ENCODE measurements around the gene MTAP. TPM values are rescaled to one million over a fixed set of nuclear protein-coding genes. Genes with fewer than 3 reads are reported as not detected.

Gene MTAP
- total RNA-seq, 1 experiment from 2014 or later, result 139 TPM

DNA sequence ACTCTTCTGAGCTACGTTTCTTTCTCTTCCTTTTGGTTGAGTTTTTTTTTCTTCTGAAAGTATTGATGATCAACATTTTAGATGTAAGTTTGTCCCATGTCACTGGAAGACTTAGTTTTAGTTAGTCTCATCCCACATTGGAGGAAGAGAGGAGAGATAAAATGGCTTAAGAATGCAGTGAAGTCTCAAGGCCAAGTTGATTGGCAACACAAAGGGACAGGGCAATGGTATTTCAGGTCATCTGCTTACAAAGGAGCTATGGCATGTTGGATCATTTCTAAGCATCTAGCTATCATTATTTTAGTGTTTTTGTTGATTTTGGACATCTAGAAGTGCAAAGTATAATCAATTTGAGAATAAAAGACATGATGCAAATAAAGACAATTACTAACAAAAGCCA lies 133.2 kb downstream of the MTAP start:
- no peak for DNase-seq
- Mint-ChIP-seq H3K27me3 (ENCODE audit: unreplicated experiment) (no peaks in the 10 kb centered on the region), H3K36me3 (ENCODE audit: insufficient read depth, unreplicated experiment) (peaks cover 3% of the 10 kb centered on the region), H3K4me3 (ENCODE audit: low read depth, unreplicated experiment) (no peak overlapping the region), H3K27ac (ENCODE audit: unreplicated experiment) (no peak overlapping the region), H3K9me3 (ENCODE audit: low read depth, unreplicated experiment) (no peaks in the 10 kb centered on the region), H3K4me1 (ENCODE audit: low read depth, unreplicated experiment) (peaks cover 16% of the 10 kb centered on the region)
- TF ChIP-seq, protein P1, sequence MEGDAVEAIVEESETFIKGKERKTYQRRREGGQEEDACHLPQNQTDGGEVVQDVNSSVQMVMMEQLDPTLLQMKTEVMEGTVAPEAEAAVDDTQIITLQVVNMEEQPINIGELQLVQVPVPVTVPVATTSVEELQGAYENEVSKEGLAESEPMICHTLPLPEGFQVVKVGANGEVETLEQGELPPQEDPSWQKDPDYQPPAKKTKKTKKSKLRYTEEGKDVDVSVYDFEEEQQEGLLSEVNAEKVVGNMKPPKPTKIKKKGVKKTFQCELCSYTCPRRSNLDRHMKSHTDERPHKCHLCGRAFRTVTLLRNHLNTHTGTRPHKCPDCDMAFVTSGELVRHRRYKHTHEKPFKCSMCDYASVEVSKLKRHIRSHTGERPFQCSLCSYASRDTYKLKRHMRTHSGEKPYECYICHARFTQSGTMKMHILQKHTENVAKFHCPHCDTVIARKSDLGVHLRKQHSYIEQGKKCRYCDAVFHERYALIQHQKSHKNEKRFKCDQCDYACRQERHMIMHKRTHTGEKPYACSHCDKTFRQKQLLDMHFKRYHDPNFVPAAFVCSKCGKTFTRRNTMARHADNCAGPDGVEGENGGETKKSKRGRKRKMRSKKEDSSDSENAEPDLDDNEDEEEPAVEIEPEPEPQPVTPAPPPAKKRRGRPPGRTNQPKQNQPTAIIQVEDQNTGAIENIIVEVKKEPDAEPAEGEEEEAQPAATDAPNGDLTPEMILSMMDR (IDR thresholded peaks at IDR 0.05; ENCODE audit: unreplicated experiment), result no peak
- intact Hi-C loops (cut with micrococcal nuclease; ENCODE audit: unreplicated experiment), result no loop called here
- CTCF ChIA-PET, result no interaction called here
- BruUV-seq (replicated peaks), result no TSS peak

- Mint-ChIP-seq H3K9me3 (ENCODE audit: low read depth, unreplicated experiment) (no peaks in the 10 kb centered on the region), H3K4me3 (ENCODE audit: low read depth, unreplicated experiment) (no peak overlapping the region), H3K27me3 (ENCODE audit: unreplicated experiment) (no peaks in the 10 kb centered on the region), H3K27ac (ENCODE audit: unreplicated experiment) (no peak overlapping the region), H3K4me1 (ENCODE audit: low read depth, unreplicated experiment) (peaks cover 16% of the 10 kb centered on the region), H3K36me3 (ENCODE audit: insufficient read depth, unreplicated experiment) (peaks cover 3% of the 10 kb centered on the region)
- BruUV-seq (replicated peaks), result no TSS peak
- CTCF ChIA-PET, result no interaction called here
- no peak for DNase-seq
- intact Hi-C loops (cut with micrococcal nuclease; ENCODE audit: unreplicated experiment), result no loop called here
- TF ChIP-seq, protein P1 (IDR thresholded peaks at IDR 0.05; ENCODE audit: unreplicated experiment), result no peak
Measured at GRCh38 chr9:21936161-21936560, 133.7 kb downstream of the MTAP start.

GRCh38 chr9:21941337-21941995 lies 139.0 kb downstream of the MTAP start:
- no peak overlapping the region for H3K27ac Mint-ChIP-seq (ENCODE audit: unreplicated experiment)
- H3K27me3 Mint-ChIP-seq (ENCODE audit: unreplicated experiment), result no peaks in the 10 kb centered on the region
- no peak overlapping the region for H3K4me3 Mint-ChIP-seq (ENCODE audit: low read depth, unreplicated experiment)
- H3K9me3 Mint-ChIP-seq (ENCODE audit: low read depth, unreplicated experiment), result no peaks in the 10 kb centered on the region
- TF ChIP-seq, protein P1 (IDR thresholded peaks at IDR 0.05; ENCODE audit: unreplicated experiment), result no peak
- DNase-seq, result no peak
- CTCF ChIA-PET, result no interaction called here
- BruUV-seq (replicated peaks), result no TSS peak
- H3K36me3 Mint-ChIP-seq (ENCODE audit: insufficient read depth, unreplicated experiment), result no peaks in the 10 kb centered on the region
- no peaks in the 10 kb centered on the region for H3K4me1 Mint-ChIP-seq (ENCODE audit: low read depth, unreplicated experiment)
- intact Hi-C loops (cut with micrococcal nuclease; ENCODE audit: unreplicated experiment), result no loop called here

DNA sequence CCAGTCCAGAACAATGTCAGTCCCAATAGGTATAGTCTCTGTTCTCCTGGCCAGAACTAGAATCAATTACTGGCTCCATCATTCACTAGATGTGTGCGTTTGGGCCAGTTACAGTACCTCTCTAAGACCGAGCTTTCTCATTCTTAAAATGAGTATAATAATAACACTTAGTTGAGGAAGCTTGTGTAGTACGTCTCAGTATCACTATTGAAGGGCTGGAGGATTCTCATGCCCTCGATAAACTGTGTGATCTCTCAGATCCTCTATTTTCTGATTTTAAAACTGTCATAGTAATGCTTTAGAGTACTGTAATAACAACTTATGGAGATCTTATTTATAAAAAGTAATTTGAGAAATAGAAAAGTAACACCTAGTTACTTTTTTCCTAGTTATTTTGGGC lies 141.0 kb downstream of the MTAP start:
- no TSS peak for BruUV-seq (replicated peaks)
- CTCF ChIA-PET, result no interaction called here
- H3K27me3 Mint-ChIP-seq (ENCODE audit: unreplicated experiment), result no peaks in the 10 kb centered on the region

More for the DNA sequence above, 141.0 kb downstream of the MTAP start:
- Mint-ChIP-seq H3K36me3 (ENCODE audit: insufficient read depth, unreplicated experiment) (no peaks in the 10 kb centered on the region), H3K9me3 (ENCODE audit: low read depth, unreplicated experiment) (peaks cover 4% of the 10 kb centered on the region), H3K4me3 (ENCODE audit: low read depth, unreplicated experiment) (no peak overlapping the region), H3K4me1 (ENCODE audit: low read depth, unreplicated experiment) (no peaks in the 10 kb centered on the region), H3K27ac (ENCODE audit: unreplicated experiment) (no peak overlapping the region)
- TF ChIP-seq, protein P1 (IDR thresholded peaks at IDR 0.05; ENCODE audit: unreplicated experiment), result no peak
- intact Hi-C loops (cut with micrococcal nuclease; ENCODE audit: unreplicated experiment), result no loop called here
- DNase-seq, result no peak
